GM19238 (cell line): ENCODE data around the gene RWDD2A.
"Not testable (repeated sequence)": the region's sequence is repeated elsewhere in the genome, so short reads cannot be mapped to it uniquely, and the experiment has no call there.

Experiments used
- DNase-seq: peaks from one replicate; pipeline ENCODE4 v3.0.0; 2011; ENCODE audit warnings: low spot score; ENCODE audit not compliant: insufficient read length

The RWDD2A gene

GRCh38 chr6:83192871-83193746 lies at the start of gene RWDD2A, which contains the start of gene PGM3:
RWDD2A (plus strand) TSS chr6:83193357; CDS start chr6:83194452, 1,095 bp downstream.
PGM3 (minus strand) TSS chr6:83193265; CDS start chr6:83191012, 2,253 bp downstream.
- peak; percentile 93 for DNase-seq

DNA sequence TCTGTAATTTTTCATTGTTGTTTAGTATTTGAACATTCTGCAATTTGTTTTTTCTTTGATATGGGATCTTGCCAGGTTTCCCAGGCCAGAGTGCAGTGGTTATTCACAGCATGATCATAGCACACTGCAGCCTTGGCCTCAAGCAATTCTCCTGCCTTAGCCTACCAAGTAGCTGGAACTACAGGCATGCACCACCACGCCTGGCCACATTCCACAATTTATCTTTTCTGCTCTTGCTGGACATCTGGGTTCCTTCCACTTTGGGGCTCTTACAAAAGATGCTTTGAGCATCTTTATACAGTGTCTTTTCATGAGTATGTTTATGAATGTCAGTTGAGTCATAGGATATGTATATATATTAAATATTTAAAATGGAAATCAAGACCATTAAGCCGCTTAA lies 42.0 kb upstream of the RWDD2A start:
- DNase-seq: no peak

DNA sequence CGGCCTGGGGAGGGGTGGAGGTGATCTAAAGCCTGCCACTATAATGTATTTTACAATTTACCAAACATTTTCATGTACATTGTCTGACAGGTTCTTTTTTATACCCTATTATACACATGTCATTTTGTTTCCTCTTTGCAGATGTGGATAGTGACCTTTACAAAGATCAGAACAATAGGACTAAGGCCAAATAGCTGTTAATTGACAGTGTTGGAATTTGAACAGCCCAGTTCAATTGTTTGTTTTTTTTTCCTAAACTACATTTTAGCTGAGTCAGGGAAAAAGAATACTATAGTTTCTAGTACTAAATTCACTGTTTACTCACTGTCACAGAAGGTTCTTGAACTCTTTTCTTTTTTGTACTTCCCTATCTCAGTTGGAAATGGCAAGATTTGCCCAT lies 40.2 kb upstream of the RWDD2A start:
- DNase-seq: no peak

- no peak for DNase-seq
These were observed 39.2 kb upstream of the RWDD2A start for GRCh38 chr6:83153883-83154521.

DNA sequence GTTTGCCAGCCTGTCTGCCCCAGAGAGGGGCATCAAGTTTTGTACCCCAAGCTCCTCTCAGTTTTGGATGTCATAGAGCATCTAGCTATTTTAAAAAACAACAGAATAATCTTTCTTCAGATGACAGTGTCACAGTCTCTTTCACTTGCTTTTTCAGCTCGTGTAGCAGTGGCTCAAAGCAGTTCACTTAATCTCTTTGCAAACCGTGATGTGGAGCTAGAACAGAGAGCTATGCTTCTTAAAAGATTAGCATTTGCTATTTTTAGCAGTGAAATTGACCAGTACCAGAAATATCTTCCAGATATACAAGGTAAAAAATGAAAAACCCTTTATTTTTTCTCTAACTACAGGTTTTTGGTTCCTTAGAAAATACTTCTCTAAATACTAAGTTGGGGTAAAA lies 37.4 kb upstream of the RWDD2A start:
- DNase-seq: no peak

GRCh38 chr6:83160167-83160566 lies 33.0 kb upstream of the RWDD2A start:
- DNase-seq: no peak

DNA sequence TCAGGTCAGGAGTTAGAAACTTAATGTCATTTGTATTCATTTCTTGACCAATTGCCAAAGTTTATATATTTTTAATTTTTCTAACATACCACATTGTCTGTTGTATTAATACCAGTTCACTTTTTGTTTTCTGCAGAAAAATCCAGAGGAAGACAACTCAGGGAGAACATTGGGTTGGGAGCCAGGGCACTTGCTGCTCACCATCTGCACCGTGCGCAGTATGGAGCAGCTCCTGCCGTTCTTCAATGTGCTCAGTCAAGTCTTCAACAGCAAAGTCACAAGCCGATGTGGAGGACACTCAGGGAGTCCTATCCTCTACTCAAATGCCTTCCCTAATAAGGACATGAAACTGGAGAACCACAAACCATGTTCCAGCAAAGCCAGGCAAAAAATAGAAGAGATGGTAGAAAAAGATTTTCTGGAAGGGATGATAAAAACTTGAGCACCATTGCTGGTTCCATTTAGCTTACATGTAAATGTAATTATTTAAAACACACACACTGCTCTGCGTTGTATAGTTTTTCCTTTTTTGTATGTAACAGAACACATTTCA lies 25.4 kb upstream of the RWDD2A start:
- no peak for DNase-seq

GRCh38 chr6:83168556-83168955 lies 24.6 kb upstream of the RWDD2A start:
- DNase-seq: no peak

GRCh38 chr6:83169106-83169505 lies 24.1 kb upstream of the RWDD2A start:
- no peak for DNase-seq

DNA sequence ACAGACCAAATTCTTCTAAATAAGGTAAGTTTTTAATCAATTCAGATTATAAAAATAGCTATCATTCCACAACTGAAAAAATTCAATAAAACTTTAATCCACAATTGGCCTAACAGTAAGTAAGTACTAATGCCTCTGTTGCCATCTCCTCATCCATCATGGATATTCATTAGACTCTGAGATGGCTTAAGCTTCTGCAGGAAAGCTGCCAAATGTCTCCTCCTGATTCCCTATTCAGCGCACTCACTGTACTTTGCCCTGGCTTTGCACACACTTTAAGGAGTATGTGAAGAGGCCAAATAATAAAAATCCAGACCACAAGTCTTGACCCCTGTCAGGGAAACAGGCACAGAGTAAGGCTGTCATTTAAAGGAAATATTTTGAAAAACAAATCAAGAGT lies 23.6 kb upstream of the RWDD2A start:
- DNase-seq: no peak

DNA sequence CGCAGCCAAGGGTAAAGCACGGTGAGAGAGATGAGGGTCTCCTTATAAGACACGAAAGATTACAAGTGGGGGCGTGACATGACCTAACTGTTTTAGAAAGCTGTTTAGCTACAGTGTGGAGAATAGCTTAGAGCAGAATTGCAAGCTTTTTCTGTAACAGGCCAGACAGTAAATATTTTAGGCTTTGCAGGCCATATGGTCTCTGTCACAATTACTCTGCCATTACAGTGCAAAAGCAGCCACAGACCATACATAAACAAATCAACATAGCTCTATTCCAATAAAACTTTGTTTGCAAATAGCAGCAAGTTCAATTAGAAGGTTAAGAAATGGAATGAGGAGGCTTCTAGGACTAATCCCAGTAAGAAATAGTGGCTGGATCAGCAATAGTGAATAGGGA lies 16.9 kb upstream of the RWDD2A start:
- DNase-seq: no peak

DNA sequence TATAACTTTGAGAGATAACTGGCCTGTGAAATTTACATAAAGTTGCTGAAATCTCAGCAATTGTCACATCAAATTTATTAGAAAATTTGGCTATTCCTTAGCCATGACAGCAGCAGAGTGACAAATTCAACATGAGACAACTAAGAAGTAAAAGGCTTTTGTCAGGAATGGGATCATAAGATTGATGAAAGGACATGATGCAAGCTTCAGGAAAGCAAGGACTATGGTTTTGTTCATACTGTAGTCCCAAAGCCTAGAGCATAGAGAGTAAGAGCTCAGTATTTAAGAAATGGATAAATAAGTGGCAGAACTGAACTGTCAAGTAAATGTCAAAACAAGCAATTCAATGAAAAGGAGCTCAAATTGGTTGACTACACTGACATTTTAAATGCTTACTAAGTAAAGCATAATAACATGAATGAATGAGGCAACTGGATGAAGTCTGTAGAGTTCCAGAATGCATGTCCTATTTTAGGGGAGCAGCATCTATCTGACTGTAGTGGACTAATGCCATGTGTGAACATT lies 12.7 kb upstream of the RWDD2A start:
- DNase-seq: no peak

DNA sequence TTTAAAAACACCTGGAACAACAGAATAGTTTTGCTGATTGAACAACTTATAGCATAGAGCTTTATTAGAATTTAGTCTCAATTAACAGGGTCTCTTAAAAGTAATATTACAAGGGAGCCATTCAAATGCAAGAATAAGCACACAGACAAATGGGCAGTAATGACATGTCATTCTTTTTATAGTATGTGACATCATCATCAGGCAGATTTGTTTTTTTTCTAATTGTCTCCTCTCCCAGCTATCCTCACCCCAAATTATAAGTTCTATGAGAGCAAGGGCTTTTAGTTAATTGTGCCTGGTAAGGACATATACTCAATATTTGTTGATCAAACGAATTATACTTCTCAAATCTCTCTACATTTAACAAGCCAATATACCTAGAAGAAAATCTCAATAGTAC lies 11.0 kb upstream of the RWDD2A start:
- no peak for DNase-seq

DNA sequence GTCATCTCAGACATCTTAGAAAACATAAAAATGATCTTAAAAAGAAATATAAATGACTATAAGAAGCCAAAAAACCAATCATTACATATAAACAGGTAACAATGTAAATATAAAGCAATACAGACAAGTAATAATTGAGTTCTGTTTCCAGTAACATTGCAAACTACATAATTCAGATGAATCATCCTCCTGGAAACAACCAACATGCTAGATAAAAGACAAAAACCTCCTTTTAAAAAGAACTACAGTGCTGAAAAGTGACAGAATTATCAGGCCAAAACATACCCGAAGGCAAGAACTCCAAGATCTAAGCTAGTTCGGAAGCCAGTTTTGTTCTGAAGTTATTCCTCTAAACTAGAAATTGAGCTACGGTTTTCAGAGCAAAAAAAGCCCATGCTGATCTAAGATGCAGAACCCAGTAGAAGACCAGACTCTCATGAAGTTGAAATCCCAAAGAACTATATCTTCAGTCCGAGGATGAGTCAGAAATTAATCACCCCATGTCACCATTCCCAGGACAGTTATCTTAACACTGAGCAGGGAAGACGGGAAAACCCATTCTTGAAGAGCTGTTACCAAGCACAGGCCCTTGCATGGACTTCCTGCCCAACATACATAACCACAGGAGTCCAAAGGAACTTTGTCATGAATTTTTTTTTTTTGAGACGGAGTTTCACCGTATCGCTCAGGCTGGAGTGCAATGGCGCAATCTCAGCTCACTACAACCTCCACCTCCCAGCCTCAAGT lies 9.9 kb upstream of the RWDD2A start:
- DNase-seq: no peak

- no peak for DNase-seq
These were observed 8.1 kb upstream of the RWDD2A start for GRCh38 chr6:83185096-83185495.

DNA sequence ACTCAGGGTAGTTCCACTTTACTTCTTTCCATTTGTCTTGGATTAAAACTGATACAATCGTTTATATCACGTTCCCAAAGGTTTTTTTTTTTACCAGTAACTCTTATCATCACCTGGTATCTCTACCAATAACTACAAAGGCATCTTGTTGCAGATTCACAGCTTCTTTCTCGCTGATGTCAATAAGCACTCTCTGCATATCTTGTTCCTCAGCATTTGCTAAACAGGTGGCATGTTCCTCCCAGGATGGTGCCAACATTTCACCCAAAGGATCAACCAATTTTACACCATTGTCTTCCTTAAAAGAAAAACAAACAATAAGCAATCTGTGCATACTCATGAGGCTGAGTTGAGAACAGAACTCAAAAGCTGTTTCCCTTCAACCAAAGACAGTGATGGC lies 4.7 kb upstream of the RWDD2A start:
- no peak for DNase-seq

GRCh38 chr6:83190626-83191025 lies 2.5 kb upstream of the RWDD2A start:
- DNase-seq: no peak

- DNase-seq: not testable (repeated sequence)
These were observed 1.2 kb upstream of the RWDD2A start for GRCh38 chr6:83191974-83192373.

- DNase-seq: no peak
These were observed 701 bp upstream of the RWDD2A start for GRCh38 chr6:83192456-83192855.

DNA sequence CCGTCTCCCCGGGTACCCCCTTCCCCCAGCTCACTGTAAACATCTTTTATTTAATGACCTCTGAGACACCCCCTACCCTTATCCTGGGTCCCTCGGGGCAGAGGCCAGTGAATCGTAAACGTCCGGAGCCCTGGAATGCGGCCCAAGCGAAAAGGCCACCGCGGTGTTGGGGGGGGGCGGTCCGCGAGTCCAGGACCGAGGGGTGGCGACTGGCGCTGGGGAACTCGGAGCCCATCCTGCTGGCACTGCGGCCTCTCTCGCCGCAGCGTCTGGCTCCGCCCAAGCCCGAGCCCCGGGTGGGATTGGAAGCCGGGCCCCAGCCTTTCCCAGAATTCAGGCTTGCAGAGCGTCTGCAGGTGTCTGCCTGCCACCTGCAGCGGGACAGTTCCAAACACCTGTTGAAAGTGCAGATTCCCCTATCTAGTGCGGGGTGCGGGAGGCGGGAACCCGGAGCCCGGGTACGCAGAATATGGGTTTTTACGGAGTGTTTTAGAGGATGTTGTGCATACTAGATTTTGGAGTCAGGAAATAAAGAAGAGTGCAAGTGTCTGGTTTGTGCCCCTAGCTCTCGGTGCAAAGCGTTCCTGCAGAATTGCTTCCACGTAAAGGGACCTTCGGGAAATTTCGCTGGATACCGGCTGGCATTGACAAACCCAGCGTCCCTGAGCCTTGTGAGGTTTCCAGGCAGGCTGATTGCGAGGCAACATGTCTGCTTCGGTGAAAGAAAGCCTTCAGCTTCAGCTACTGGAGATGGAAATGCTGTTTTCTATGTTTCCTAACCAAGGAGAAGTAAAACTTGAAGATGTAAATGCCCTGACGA lies 800 bp downstream of the RWDD2A start:
- peak; percentile 10 for DNase-seq
